ENCODE data around the gene NEBL.

- TF ChIP-seq CTCF (IDR thresholded peaks at IDR 0.05) (no peak), POLR2A (IDR thresholded peaks at IDR 0.05) (no peak)
These were observed 30.3 kb upstream of the NEBL start for GRCh38 chr10:20927456-20927855.
